H1 (cell line): ENCODE data around the gene LTB. TPM values are rescaled to one million over a fixed set of nuclear protein-coding genes. Genes with fewer than 3 reads are reported as not detected.

Experiments used
- HDAC6 ChIP-seq: IDR thresholded peaks from one replicate; pipeline ENCODE4 v1.7.1; 2012; ENCODE audit warnings: low read depth, mild to moderate bottlenecking, inconsistent platforms, low read length, moderate library complexity
- KDM1A ChIP-seq: fragments of 200-600, 300-600 bp; sonication (generic); IDR thresholded peaks from 2 replicates; pipeline ENCODE4 v1.7.1; 2016; ENCODE audit warnings: mild to moderate bottlenecking, low read length, borderline replicate concordance
- USF2 ChIP-seq: IDR thresholded peaks from 2 replicates; pipeline ENCODE4 v1.6.1; 2011; ENCODE audit warnings: low read length, improper control_type of control experiment
- polyA plus RNA-seq, 7 experiments: library from polyadenylated mRNA; depleted of rRNA in 3 of 7; stranded (reverse) in 5 of 7; unstranded in 2 of 7; fragments of >200 nt in 5 of 7; fragments of 200-250 nt in 2 of 7; gene quantifications; 1 replicate in 5 of 7; 2 replicates in 1 of 7; 4 replicates in 1 of 7; pipeline versions ENCODE4 v1.2.1 to v1.2.3, GENCODE V29; 2011 to 2013; ENCODE audit warnings: missing spikeins in 2 of 7, mixed read lengths in 2 of 7
- total RNA-seq: library from RNA; stranded (reverse); fragmentation: NEBNext Ultra II Directional; extraction: Animal tissue kit (Norgen Biotek cat#: 25700); gene quantifications from 2 replicates; pipeline ENCODE4 v1.2.1, GENCODE V29; 2021

The LTB gene
- total and polyA plus RNA-seq, 2 of the 8 experiments (the other 6 are each of a cell fraction or from before 2014, with no cell fraction given): 0.43 to 0.47 TPM

GRCh38 chr6:31575952-31576685 lies 6.1 kb downstream of the LTB start (continued):
- TF ChIP-seq KDM1A: no peak
- TF ChIP-seq USF2: no peak
- TF ChIP-seq HDAC6: no peak
- TF ChIP-seq, all 59 proteins: peak for 0
